ENCODE data around the gene MAP1LC3C.
"Not testable (repeated sequence)": the region's sequence is repeated elsewhere in the genome, so short reads cannot be mapped to it uniquely, and the experiment has no call there.

The MAP1LC3C gene

GRCh38 chr1:241990040-241990439 is 8.9 kb downstream of the MAP1LC3C start:
- DNase-seq, result no peak

- not testable (repeated sequence) for DNase-seq
Observed at GRCh38 chr1:241988389-241988930, 10.4 kb downstream of the MAP1LC3C start.

GRCh38 chr1:241985787-241986186 is 13.1 kb downstream of the MAP1LC3C start:
- DNase-seq, result no peak

GRCh38 chr1:241979926-241980325 is 19.0 kb downstream of the MAP1LC3C start:
- DNase-seq, result no peak

- DNase-seq, result no peak
Observed at GRCh38 chr1:241979071-241979470, 19.8 kb downstream of the MAP1LC3C start.

- no peak for DNase-seq
Observed at GRCh38 chr1:241976229-241976628, 22.7 kb downstream of the MAP1LC3C start.

GRCh38 chr1:241972703-241973369 is 26.1 kb downstream of the MAP1LC3C start:
- DNase-seq, result no peak

- no peak for DNase-seq
Observed at GRCh38 chr1:241968611-241969010, 30.3 kb downstream of the MAP1LC3C start.

GRCh38 chr1:241964550-241965282 is 34.2 kb downstream of the MAP1LC3C start:
- no peak for DNase-seq

GRCh38 chr1:241963722-241964121 is 35.2 kb downstream of the MAP1LC3C start:
- DNase-seq, result no peak

- DNase-seq, result no peak
Observed at GRCh38 chr1:241962153-241962552, 36.7 kb downstream of the MAP1LC3C start.

- no peak for DNase-seq
Observed at GRCh38 chr1:241957692-241958494, 41.0 kb downstream of the MAP1LC3C start, which contains the start of gene BECN2. BECN2 (plus strand) TSS chr1:241957767; CDS start chr1:241957767, 0 bp downstream.

- no peak for DNase-seq
Observed at GRCh38 chr1:241950390-241950789, 48.5 kb downstream of the MAP1LC3C start.

- DNase-seq, result no peak
Observed at GRCh38 chr1:241947354-241947753, 51.5 kb downstream of the MAP1LC3C start.

Data from activated effector memory CD4-positive, alpha-beta T cell treated with anti-CD3 and anti-CD28 coated beads, Interleukin-2, amount 50 U/mL, for 16 hours (primary cell).